K562 (cell line): ENCODE measurements around the gene DTNA. TPM values are rescaled to one million over a fixed set of nuclear protein-coding genes. Genes with fewer than 3 reads are reported as not detected.

Source experiments
- ATAC-seq: fragments of 200-7000 bp; cut with Tn5 transposase; 3 replicates; pipeline ENCODE4 v1.9.1; 2020; ENCODE audit warnings: moderate library complexity
- BruUV-seq: library from RNA; stranded (reverse); fragments of 400-500 nt; replicated peaks from 2 replicates; lab custom pipeline; 2021; lab: Mats Ljungman, UMichigan
- CTCF ChIA-PET: fragments of 300-600 bp; formaldehyde crosslinking; extraction: SDS; loops from one replicate; lab custom pipeline; 2021; ENCODE audit warnings: low intra/inter-chr PET ratio; lab: Yijun Ruan, JAX
- POLR2A ChIA-PET: fragments of 300-600, 350-650 bp; sonication (Branson Sonifier 250); formaldehyde crosslinking; extraction: SDS; loops from one replicate; lab custom pipeline; 2021; ENCODE audit warnings: antibody characterized with exemption, inconsistent platforms; lab: Yijun Ruan, JAX
- DNase-seq, 4 experiments: peaks; one replicate each; pipeline versions ENCODE4 v3.0.0 to v3.0.0-alpha.2; 2011 to 2018; ENCODE audit warnings: low spot score in 3 of 4, mixed read lengths in 3 of 4; ENCODE audit errors: extremely low read depth in 1 of 4
- FAIRE-seq: peaks from 2 replicates; lab custom pipeline; 2011; peaks lifted over from hg19 to GRCh38; lab: Jason Lieb, UNC
- H2AFZ ChIP-seq: 2 replicates; pipeline ENCODE4 v1.6.0; 2011; ENCODE audit warnings: low read depth, low read length, control low read depth, inconsistent platforms
- H3K27ac ChIP-seq: fragments of 200-600 bp; 3 replicates; pipeline ENCODE4 v1.8.0; 2011; ENCODE audit warnings: low read depth, mild to moderate bottlenecking, control low read depth, inconsistent platforms, low read length, moderate library complexity, mixed read lengths; ENCODE audit errors: extremely low read depth
- H3K27me3 ChIP-seq, 2 experiments: fragments of 300-600 bp in 1 of 2; 2 replicates in 1 of 2; 3 replicates in 1 of 2; pipeline versions ENCODE4 v1.6.0 to v1.8.0; 2011; ENCODE audit warnings: inconsistent platforms in 2 of 2, low read length in 2 of 2, mild to moderate bottlenecking in 1 of 2, mixed read lengths in 1 of 2, moderate library complexity in 1 of 2; ENCODE audit not compliant: control insufficient read depth in 2 of 2, insufficient read depth in 2 of 2
- H3K36me3 ChIP-seq: fragments of 300-600 bp; 3 replicates; pipeline ENCODE4 v1.8.0; 2011; ENCODE audit warnings: mild to moderate bottlenecking, low read length, inconsistent platforms; ENCODE audit not compliant: control insufficient read depth, insufficient read depth
- H3K4me1 ChIP-seq, 2 experiments: fragments of 200-600 bp in 1 of 2; replicated peaks in 1 of 2; 2 replicates in 1 of 2; 3 replicates in 1 of 2; pipeline versions ENCODE4 v1.5.1 to v1.8.0; 2011; ENCODE audit warnings: inconsistent platforms in 2 of 2, low read length in 2 of 2, mild to moderate bottlenecking in 1 of 2, mixed read lengths in 1 of 2, moderate library complexity in 1 of 2; ENCODE audit not compliant: control insufficient read depth in 2 of 2, insufficient read depth in 2 of 2
- H3K4me2 ChIP-seq: 2 replicates; pipeline ENCODE4 v1.6.1; 2011; ENCODE audit warnings: low read length, control low read depth, inconsistent platforms, mixed read lengths; ENCODE audit not compliant: insufficient read depth
- H3K4me3 ChIP-seq: fragments of 200-600 bp; sonication (generic), shearing (Covaris generic); 2 replicates; pipeline ENCODE4 v1.5.1; 2016; ENCODE audit warnings: control low read depth, inconsistent platforms
- H3K79me2 ChIP-seq: fragments of 200-600 bp; 3 replicates; pipeline ENCODE4 v1.8.0; 2011; ENCODE audit warnings: low read length, inconsistent platforms; ENCODE audit not compliant: control insufficient read depth, insufficient read depth
- H3K9ac ChIP-seq, 2 experiments: 2 replicates each; pipeline versions ENCODE4 v1.6.0 to v1.6.1; 2011; ENCODE audit warnings: low read depth in 2 of 2, low read length in 2 of 2, control low read depth in 1 of 2, inconsistent platforms in 1 of 2, mild to moderate bottlenecking in 1 of 2, mixed read lengths in 1 of 2; ENCODE audit not compliant: insufficient read depth in 1 of 2
- H3K9me1 ChIP-seq: one replicate; pipeline ENCODE4 v1.6.0; 2011; ENCODE audit warnings: inconsistent platforms, mild to moderate bottlenecking, low read length, moderate library complexity; ENCODE audit not compliant: control insufficient read depth, insufficient read depth
- H3K9me3 ChIP-seq: replicated peaks from 2 replicates; pipeline ENCODE4 v1.5.1; 2011; ENCODE audit warnings: low read depth, low read length, inconsistent platforms; ENCODE audit not compliant: control insufficient read depth, insufficient read depth
- H4K20me1 ChIP-seq: replicated peaks from 2 replicates; pipeline ENCODE4 v1.6.1; 2011; ENCODE audit warnings: low read length, inconsistent platforms, mixed read lengths; ENCODE audit not compliant: control insufficient read depth, insufficient read depth
- GABPA ChIP-seq: fragments of 200-800 bp; sonication (Bioruptor generic); conservative IDR thresholded peaks from 2 replicates; pipeline ENCODE4 v1.6.1; 2016; ENCODE audit warnings: low read depth, missing genetic modification characterization, missing compliant biosample characterization
- MAFF ChIP-seq: IDR thresholded peaks from 2 replicates; pipeline ENCODE4 v1.6.1; 2012; ENCODE audit warnings: low read length, improper control_type of control experiment
- NELFE ChIP-seq: IDR thresholded peaks from 2 replicates; pipeline ENCODE4 v1.6.1; 2011; ENCODE audit warnings: mild to moderate bottlenecking; ENCODE audit not compliant: insufficient read depth, insufficient read length
- NFXL1 ChIP-seq: fragments of 450-650 bp; formaldehyde crosslinking; IDR thresholded peaks from 2 replicates; pipeline ENCODE4 v1.4.0; 2021; ENCODE audit warnings: mild to moderate bottlenecking
- NRF1 ChIP-seq, 2 experiments: fragments of 450-650 bp; IDR thresholded peaks in 1 of 2; conservative IDR thresholded peaks in 1 of 2; 2 replicates each; pipeline ENCODE4 v1.6.1; 2014; ENCODE audit warnings: mild to moderate bottlenecking in 2 of 2
- OTX1 ChIP-seq: fragments of 450-650 bp; formaldehyde crosslinking; IDR thresholded peaks from 2 replicates; pipeline ENCODE4 v1.4.0; 2022; ENCODE audit warnings: mild to moderate bottlenecking
- RFX5 ChIP-seq: IDR thresholded peaks from 2 replicates; pipeline ENCODE4 v1.6.1; 2011; ENCODE audit warnings: low read depth, mild to moderate bottlenecking, improper control_type of control experiment, low read length
- SLC30A9 ChIP-seq: fragments of 250-450 bp; sonication (Bioruptor Pico); IDR thresholded peaks from 2 replicates; pipeline ENCODE4 v1.8.0; 2022; ENCODE audit warnings: mild to moderate bottlenecking, moderate library complexity
- ZC3H8 ChIP-seq: fragments of 450-650 bp; IDR thresholded peaks from 2 replicates; pipeline ENCODE4 v1.6.1; 2017
- ZNF561 ChIP-seq: fragments of 450-650 bp; formaldehyde crosslinking; conservative IDR thresholded peaks from 2 replicates; pipeline ENCODE4 v1.4.0; 2020; ENCODE audit warnings: mild to moderate bottlenecking, moderate library complexity
- WGBS: fragments of 100-300 bp; shearing (Covaris generic); methylation state at CpG from one replicate; pipeline ENCODE4 v1.1.6; 2016; ENCODE audit warnings: low coverage, mixed read lengths; ENCODE audit not compliant: insufficient coverage; ENCODE audit errors: missing lambda C conversion rate; 5-methylcytosine and 5-hydroxymethylcytosine counted together
- in situ Hi-C: fragments of 300-500 bp; cut with MboI; formaldehyde crosslinking; loops from 4 replicates; pipeline ENCODE4 v1.15.0; 2018; ENCODE audit warnings: inconsistent platforms, mixed read lengths
- intact Hi-C: fragments of 100-400 bp; cut with micrococcal nuclease; formaldehyde crosslinking; loops from 2 replicates; pipeline ENCODE4 v1.14.2; 2022
- polyA plus RNA-seq, 8 experiments: library from polyadenylated mRNA; depleted of rRNA in 4 of 8; stranded (reverse) in 5 of 8; unstranded in 3 of 8; fragments of >200 nt; fragmentation: Nextera tagmentation in 2 of 8; fragmentation: Illumina TruSeq in 1 of 8; extraction: Ambion mirVana in 2 of 8; extraction: Trizol in 1 of 8; gene quantifications; 2 replicates each; pipeline versions ENCODE4 v1.2.1 to v1.2.3, GENCODE V29; 2011 to 2014; ENCODE audit warnings: inconsistent platforms in 1 of 8, missing spikeins in 1 of 8
- total RNA-seq, 7 experiments: library from RNA; depleted of rRNA in 6 of 7; stranded (reverse); fragments of >200 nt in 6 of 7; fragmentation: Illumina TruSeq in 2 of 7; extraction: Trizol in 2 of 7; gene quantifications; 2 replicates each; pipeline versions ENCODE4 v1.2.1 to v1.2.3, GENCODE V29; 2011 to 2021; ENCODE audit warnings: low replicate concordance in 1 of 7
- TF ChIP-seq, protein P1 (sequence below): sonication (generic); formaldehyde crosslinking; IDR thresholded peaks from 2 replicates; pipeline ENCODE4 v1.8.1; 2023; ENCODE audit warnings: mild to moderate bottlenecking, missing genetic modification reagents
- TF ChIP-seq, protein P2 (sequence below), 2 experiments: fragments of 200-800 bp in 1 of 2; sonication (Bioruptor generic) in 1 of 2; sonication (generic) in 1 of 2; formaldehyde crosslinking in 1 of 2; IDR thresholded peaks in 1 of 2; conservative IDR thresholded peaks in 1 of 2; 2 replicates each; pipeline versions ENCODE4 v1.5.0 to v1.6.1; 2016 to 2020; ENCODE audit warnings: missing compliant biosample characterization in 1 of 2, missing genetic modification characterization in 1 of 2, missing genetic modification reagents in 1 of 2
- TF ChIP-seq, protein P3 (sequence below): IDR thresholded peaks from 3 replicates; pipeline ENCODE4 v1.6.1; 2011; ENCODE audit warnings: borderline replicate concordance, mild to moderate bottlenecking, moderate library complexity; ENCODE audit not compliant: insufficient read length; ENCODE audit errors: extremely low read depth

DTNA gene
- total and polyA plus RNA-seq, 9 of the 15 experiments (the other 6 are each of a cell fraction or from before 2014, with no cell fraction given) = 0.07 to 2.4 (median 0.22) TPM; not detected in 2

DNA sequence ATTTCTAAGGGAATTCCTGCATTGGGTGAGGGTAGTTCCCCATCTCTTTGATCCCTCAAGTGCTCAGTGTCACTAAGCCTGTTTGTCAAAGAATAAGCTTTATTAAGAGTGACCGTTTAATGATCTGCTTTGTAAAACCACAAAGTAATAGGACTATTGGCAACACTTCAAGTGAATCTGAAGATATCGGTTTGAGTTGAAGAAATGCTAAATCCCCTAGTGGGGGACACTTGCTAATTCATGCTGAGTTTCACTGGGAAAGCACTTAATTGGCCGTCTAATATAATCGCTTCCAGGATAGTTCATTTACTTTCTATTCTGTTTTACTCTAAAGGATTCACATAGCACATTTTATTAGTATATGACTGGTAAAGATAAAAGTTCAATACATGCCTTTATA lies 54.4 kb downstream of the DTNA start (continued):
- TF ChIP-seq RFX5 (no peak), SLC30A9 (no peak), ZNF561 (CRISPR knock-in tag) (no peak), MAFF (no peak)

DNA sequence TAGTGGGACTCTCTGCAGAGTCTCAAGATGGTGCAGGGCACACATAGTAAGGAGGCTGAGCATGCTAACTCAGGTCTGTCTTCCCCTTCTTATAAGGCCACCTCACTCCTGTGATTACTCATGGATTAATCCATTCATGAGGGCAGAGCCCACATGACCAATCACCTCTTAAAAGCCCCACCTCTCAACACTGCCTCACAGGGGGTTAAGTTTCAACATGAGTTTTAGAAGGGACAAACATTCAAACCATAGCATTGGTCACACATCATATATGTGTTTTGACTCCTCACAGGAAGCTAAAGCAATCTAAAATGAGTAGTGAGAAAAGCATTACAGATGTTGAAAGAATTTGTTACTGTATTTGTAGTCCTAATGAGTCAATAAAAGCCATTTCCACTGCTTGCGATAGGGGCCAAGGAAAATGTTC lies 57.5 kb downstream of the DTNA start:
- FAIRE-seq (no peak), ATAC-seq (no peak), DNase-seq (no peak)
- H3K9me3 ChIP-seq = no peaks in the 10 kb centered on the region
- H4K20me1 ChIP-seq = no peaks in the 10 kb centered on the region
- H3K9ac ChIP-seq = no peak overlapping the region
- H3K79me2 ChIP-seq = no peaks in the 10 kb centered on the region
- intact Hi-C loops (no loop called here), in situ Hi-C loops (no loop called here)
- POLR2A ChIA-PET = no interaction called here
- 11% methylated on average over 1 of the region's 1 CpG for WGBS
- CTCF ChIA-PET = no interaction called here
- no peaks in the 10 kb centered on the region for H3K9me1 ChIP-seq
- H3K4me3 ChIP-seq = no peak overlapping the region
- BruUV-seq = no TSS peak
- no peak overlapping the region for H2AFZ ChIP-seq
- no peak overlapping the region for H3K27ac ChIP-seq
- no peaks in the 10 kb centered on the region for H3K4me1 ChIP-seq
- H3K27me3 ChIP-seq = no peaks in the 10 kb centered on the region
- H3K4me2 ChIP-seq = no peak overlapping the region
- no peaks in the 10 kb centered on the region for H3K36me3 ChIP-seq
- TF ChIP-seq NELFE = no peak
- no peak for TF ChIP-seq OTX1 (CRISPR knock-in tag)
- no peak for TF ChIP-seq NFXL1 (CRISPR knock-in tag)
- no peak for TF ChIP-seq ZC3H8
- TF ChIP-seq, protein P1, sequence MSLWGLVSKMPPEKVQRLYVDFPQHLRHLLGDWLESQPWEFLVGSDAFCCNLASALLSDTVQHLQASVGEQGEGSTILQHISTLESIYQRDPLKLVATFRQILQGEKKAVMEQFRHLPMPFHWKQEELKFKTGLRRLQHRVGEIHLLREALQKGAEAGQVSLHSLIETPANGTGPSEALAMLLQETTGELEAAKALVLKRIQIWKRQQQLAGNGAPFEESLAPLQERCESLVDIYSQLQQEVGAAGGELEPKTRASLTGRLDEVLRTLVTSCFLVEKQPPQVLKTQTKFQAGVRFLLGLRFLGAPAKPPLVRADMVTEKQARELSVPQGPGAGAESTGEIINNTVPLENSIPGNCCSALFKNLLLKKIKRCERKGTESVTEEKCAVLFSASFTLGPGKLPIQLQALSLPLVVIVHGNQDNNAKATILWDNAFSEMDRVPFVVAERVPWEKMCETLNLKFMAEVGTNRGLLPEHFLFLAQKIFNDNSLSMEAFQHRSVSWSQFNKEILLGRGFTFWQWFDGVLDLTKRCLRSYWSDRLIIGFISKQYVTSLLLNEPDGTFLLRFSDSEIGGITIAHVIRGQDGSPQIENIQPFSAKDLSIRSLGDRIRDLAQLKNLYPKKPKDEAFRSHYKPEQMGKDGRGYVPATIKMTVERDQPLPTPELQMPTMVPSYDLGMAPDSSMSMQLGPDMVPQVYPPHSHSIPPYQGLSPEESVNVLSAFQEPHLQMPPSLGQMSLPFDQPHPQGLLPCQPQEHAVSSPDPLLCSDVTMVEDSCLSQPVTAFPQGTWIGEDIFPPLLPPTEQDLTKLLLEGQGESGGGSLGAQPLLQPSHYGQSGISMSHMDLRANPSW = no peak
- TF ChIP-seq, protein P2, sequence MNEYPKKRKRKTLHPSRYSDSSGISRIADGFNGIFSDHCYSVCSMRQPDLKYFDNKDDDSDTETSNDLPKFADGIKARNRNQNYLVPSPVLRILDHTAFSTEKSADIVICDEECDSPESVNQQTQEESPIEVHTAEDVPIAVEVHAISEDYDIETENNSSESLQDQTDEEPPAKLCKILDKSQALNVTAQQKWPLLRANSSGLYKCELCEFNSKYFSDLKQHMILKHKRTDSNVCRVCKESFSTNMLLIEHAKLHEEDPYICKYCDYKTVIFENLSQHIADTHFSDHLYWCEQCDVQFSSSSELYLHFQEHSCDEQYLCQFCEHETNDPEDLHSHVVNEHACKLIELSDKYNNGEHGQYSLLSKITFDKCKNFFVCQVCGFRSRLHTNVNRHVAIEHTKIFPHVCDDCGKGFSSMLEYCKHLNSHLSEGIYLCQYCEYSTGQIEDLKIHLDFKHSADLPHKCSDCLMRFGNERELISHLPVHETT (CRISPR knock-in tag; conservative IDR thresholded peaks at IDR 0.05 in 1 of 2, IDR thresholded peaks at IDR 0.05 in 1 of 2) = no peak
- no peak for TF ChIP-seq NRF1 (conservative IDR thresholded peaks at IDR 0.05 in 1 of 2, IDR thresholded peaks at IDR 0.05 in 1 of 2)
- TF ChIP-seq GABPA (tag) = no peak
- TF ChIP-seq, protein P3, sequence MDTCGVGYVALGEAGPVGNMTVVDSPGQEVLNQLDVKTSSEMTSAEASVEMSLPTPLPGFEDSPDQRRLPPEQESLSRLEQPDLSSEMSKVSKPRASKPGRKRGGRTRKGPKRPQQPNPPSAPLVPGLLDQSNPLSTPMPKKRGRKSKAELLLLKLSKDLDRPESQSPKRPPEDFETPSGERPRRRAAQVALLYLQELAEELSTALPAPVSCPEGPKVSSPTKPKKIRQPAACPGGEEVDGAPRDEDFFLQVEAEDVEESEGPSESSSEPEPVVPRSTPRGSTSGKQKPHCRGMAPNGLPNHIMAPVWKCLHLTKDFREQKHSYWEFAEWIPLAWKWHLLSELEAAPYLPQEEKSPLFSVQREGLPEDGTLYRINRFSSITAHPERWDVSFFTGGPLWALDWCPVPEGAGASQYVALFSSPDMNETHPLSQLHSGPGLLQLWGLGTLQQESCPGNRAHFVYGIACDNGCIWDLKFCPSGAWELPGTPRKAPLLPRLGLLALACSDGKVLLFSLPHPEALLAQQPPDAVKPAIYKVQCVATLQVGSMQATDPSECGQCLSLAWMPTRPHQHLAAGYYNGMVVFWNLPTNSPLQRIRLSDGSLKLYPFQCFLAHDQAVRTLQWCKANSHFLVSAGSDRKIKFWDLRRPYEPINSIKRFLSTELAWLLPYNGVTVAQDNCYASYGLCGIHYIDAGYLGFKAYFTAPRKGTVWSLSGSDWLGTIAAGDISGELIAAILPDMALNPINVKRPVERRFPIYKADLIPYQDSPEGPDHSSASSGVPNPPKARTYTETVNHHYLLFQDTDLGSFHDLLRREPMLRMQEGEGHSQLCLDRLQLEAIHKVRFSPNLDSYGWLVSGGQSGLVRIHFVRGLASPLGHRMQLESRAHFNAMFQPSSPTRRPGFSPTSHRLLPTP = no peak
